A549 (cell line): Measurements from ENCODE around the gene CEP89. TPM values are rescaled to one million over a fixed set of nuclear protein-coding genes. Genes with fewer than 3 reads are reported as not detected.
A peak's percentile ranks its signal among the peaks of the same experiment; 100 is the strongest.

Experiments used
- ATAC-seq, 2 experiments: fragments of 200-7000 bp in 1 of 2; fragments of >200 bp in 1 of 2; cut with Nextera tagmentation in 1 of 2; cut with Tn5 transposase in 1 of 2; 3 replicates each; pipeline versions ENCODE4 v1.8.0 to v1.9.1; 2018 to 2020; ENCODE audit warnings: mild to moderate bottlenecking in 1 of 2, moderate library complexity in 1 of 2
- CTCF ChIA-PET: fragments of 300-600 bp; sonication (Branson Sonifier 250); formaldehyde crosslinking; extraction: SDS; loops from one replicate; lab custom pipeline; 2021; ENCODE audit warnings: antibody characterized with exemption, inconsistent platforms; lab: Yijun Ruan, JAX
- POLR2A ChIA-PET: fragments of 350-600 bp; formaldehyde crosslinking; extraction: SDS; loops from one replicate; lab custom pipeline; 2021; ENCODE audit warnings: antibody characterized with exemption, inconsistent platforms; lab: Yijun Ruan, JAX
- DNase-seq, 2 experiments: peaks; one replicate each; pipeline versions ENCODE4 v3.0.0 to v3.0.0-alpha.2; 2011 to 2016; ENCODE audit warnings: low read depth in 1 of 2, low spot score in 1 of 2
- FAIRE-seq: peaks from 2 replicates; lab custom pipeline; 2011; peaks lifted over from hg19 to GRCh38; lab: Jason Lieb, UNC
- H3K27ac ChIP-seq, 2 experiments: fragments of >200 bp; sonication (Bioruptor Twin); formaldehyde crosslinking; 3 replicates each; pipeline ENCODE4 v1.5.1; 2016 to 2017
- H3K4me1 ChIP-seq: fragments of >200 bp; sonication (Bioruptor Twin); formaldehyde crosslinking; 3 replicates; pipeline ENCODE4 v1.6.1; 2016
- H3K4me2 ChIP-seq: fragments of >200 bp; sonication (Bioruptor Twin); formaldehyde crosslinking; 3 replicates; pipeline ENCODE4 v1.6.1; 2016
- H3K4me3 ChIP-seq: fragments of >200 bp; sonication (Bioruptor Twin); formaldehyde crosslinking; 3 replicates; pipeline ENCODE4 v1.5.1; 2016
- H3K9me3 ChIP-seq: fragments of >200 bp; sonication (Bioruptor Twin); formaldehyde crosslinking; 3 replicates; pipeline ENCODE4 v1.6.1; 2016
- BHLHE40 ChIP-seq: IDR thresholded peaks from 2 replicates; pipeline ENCODE4 v1.6.1; 2012; ENCODE audit warnings: low read depth, low read length, inconsistent platforms
- CBX2 ChIP-seq: fragments of 200-600 bp; sonication (generic); IDR thresholded peaks from 2 replicates; pipeline ENCODE4 v1.6.1; 2016; ENCODE audit warnings: low read depth, mild to moderate bottlenecking, borderline replicate concordance
- CBX8 ChIP-seq: fragments of 200-600 bp; sonication (generic); IDR thresholded peaks from 2 replicates; pipeline ENCODE4 v1.6.1; 2016
- CHD2 ChIP-seq: fragments of 150-350 bp; IDR thresholded peaks from 2 replicates; pipeline ENCODE4 v1.6.1; 2014; ENCODE audit warnings: low read length; ENCODE audit not compliant: partially characterized antibody
- CHD4 ChIP-seq: fragments of 200-600 bp; sonication (generic); IDR thresholded peaks from 2 replicates; pipeline ENCODE4 v1.6.1; 2016; ENCODE audit warnings: antibody characterized with exemption, mild to moderate bottlenecking, borderline replicate concordance
- EHF ChIP-seq: fragments of 250-450 bp; sonication (Bioruptor Pico); IDR thresholded peaks from 2 replicates; pipeline ENCODE4 v1.5.0; 2020; ENCODE audit warnings: mild to moderate bottlenecking
- EHMT2 ChIP-seq: fragments of 200-600 bp; sonication (generic); IDR thresholded peaks from 2 replicates; pipeline ENCODE4 v1.6.1; 2016; ENCODE audit warnings: antibody characterized with exemption, low read depth, mild to moderate bottlenecking, moderate library complexity
- EP300 ChIP-seq, 2 experiments: fragments of >200 bp; sonication (Bioruptor Twin); formaldehyde crosslinking; IDR thresholded peaks; 2 replicates in 1 of 2; 3 replicates in 1 of 2; pipeline ENCODE4 v1.6.1; 2016 to 2017
- ESRRA ChIP-seq: fragments of 150-350 bp; IDR thresholded peaks from 2 replicates; pipeline ENCODE4 v1.6.1; 2014; ENCODE audit warnings: mild to moderate bottlenecking, low read length, borderline replicate concordance
- FOSB ChIP-seq: fragments of 250-450 bp; sonication (Bioruptor Pico); IDR thresholded peaks from 2 replicates; pipeline ENCODE4 v1.5.0; 2020; ENCODE audit warnings: mild to moderate bottlenecking, moderate library complexity
- FOXS1 ChIP-seq: fragments of 250-450 bp; sonication (Bioruptor Pico); IDR thresholded peaks from 2 replicates; pipeline ENCODE4 v1.5.0; 2020; ENCODE audit warnings: mild to moderate bottlenecking, moderate library complexity
- HEYL ChIP-seq: fragments of 250-450 bp; sonication (Bioruptor Pico); IDR thresholded peaks from 2 replicates; pipeline ENCODE4 v1.8.0; 2021; ENCODE audit warnings: mild to moderate bottlenecking, moderate library complexity
- HOXA7 ChIP-seq: fragments of 250-450 bp; sonication (Bioruptor Pico); IDR thresholded peaks from 2 replicates; pipeline ENCODE4 v1.5.0; 2020; ENCODE audit warnings: mild to moderate bottlenecking, moderate library complexity
- HOXB13 ChIP-seq: fragments of 250-450 bp; sonication (Bioruptor Pico); IDR thresholded peaks from 2 replicates; pipeline ENCODE4 v1.5.0; 2020; ENCODE audit warnings: low read depth, mild to moderate bottlenecking, moderate library complexity
- HOXB5 ChIP-seq: fragments of 250-450 bp; sonication (Bioruptor Pico); IDR thresholded peaks from 2 replicates; pipeline ENCODE4 v1.5.0; 2020; ENCODE audit warnings: mild to moderate bottlenecking, moderate library complexity
- JUNB ChIP-seq: fragments of >200 bp; sonication (Bioruptor Twin); formaldehyde crosslinking; IDR thresholded peaks from 2 replicates; pipeline ENCODE4 v1.6.1; 2016
- KDM5A ChIP-seq: fragments of 200-600 bp; sonication (generic); IDR thresholded peaks from 2 replicates; pipeline ENCODE4 v1.6.1; 2016; ENCODE audit warnings: antibody characterized with exemption, mild to moderate bottlenecking
- MAFK ChIP-seq: fragments of 450-650 bp; IDR thresholded peaks from 2 replicates; pipeline ENCODE4 v1.6.1; 2014; ENCODE audit not compliant: partially characterized antibody
- MAZ ChIP-seq: fragments of 150-350 bp; IDR thresholded peaks from 2 replicates; pipeline ENCODE4 v1.6.1; 2014; ENCODE audit warnings: antibody characterized with exemption, low read depth, low read length, borderline replicate concordance
- MYC ChIP-seq: IDR thresholded peaks from 2 replicates; pipeline ENCODE4 v1.6.1; 2012; ENCODE audit warnings: mild to moderate bottlenecking, inconsistent platforms, low read length, improper control_type of control experiment, borderline replicate concordance
- NFE2L2 ChIP-seq: fragments of 150-350 bp; conservative IDR thresholded peaks from 2 replicates; pipeline ENCODE4 v1.6.1; 2014; ENCODE audit warnings: low read length
- NPAS2 ChIP-seq: fragments of 250-450 bp; sonication (Bioruptor Pico); IDR thresholded peaks from 2 replicates; pipeline ENCODE4 v1.8.0; 2022; ENCODE audit warnings: mild to moderate bottlenecking, moderate library complexity, borderline replicate concordance
- NR3C1 ChIP-seq: fragments of >200 bp; sonication (Bioruptor Twin); formaldehyde crosslinking; IDR thresholded peaks from 3 replicates; pipeline ENCODE4 v1.6.1; 2017
- PHF8 ChIP-seq: fragments of 200-600 bp; sonication (generic); IDR thresholded peaks from 2 replicates; pipeline ENCODE4 v1.6.1; 2016; ENCODE audit warnings: low read depth, mild to moderate bottlenecking, antibody characterized with exemption, moderate library complexity, borderline replicate concordance
- RFX5 ChIP-seq: fragments of 450-650 bp; IDR thresholded peaks from 2 replicates; pipeline ENCODE4 v1.7.1; 2014; ENCODE audit warnings: antibody characterized with exemption, mild to moderate bottlenecking, moderate library complexity
- SMC3 ChIP-seq: fragments of >200 bp; sonication (Bioruptor Twin); formaldehyde crosslinking; IDR thresholded peaks from 3 replicates; pipeline ENCODE4 v1.6.1; 2018; ENCODE audit warnings: inconsistent platforms
- ZC3H11A ChIP-seq: fragments of 450-650 bp; IDR thresholded peaks from 2 replicates; pipeline ENCODE4 v1.6.1; 2014; ENCODE audit warnings: antibody characterized with exemption, mild to moderate bottlenecking
- ZSCAN20 ChIP-seq: fragments of 250-450 bp; sonication (Bioruptor Pico); IDR thresholded peaks from 2 replicates; pipeline ENCODE4 v1.8.0; 2022; ENCODE audit warnings: mild to moderate bottlenecking, moderate library complexity
- WGBS: methylation state at CpG from one replicate; pipeline ENCODE4 v1.1.6; 2017; ENCODE audit errors: missing lambda C conversion rate; 5-methylcytosine and 5-hydroxymethylcytosine counted together
- polyA plus RNA-seq, 4 experiments: library from polyadenylated mRNA; depleted of rRNA in 3 of 4; stranded (reverse); fragments of >200 nt; fragmentation: RNase III in 1 of 4; extraction: RNeasy Plus Mini Kit Qiagen cat#74134 plus additional on column Dnase treatment in 1 of 4; gene quantifications; 2 replicates in 3 of 4; 3 replicates in 1 of 4; pipeline ENCODE4 v1.2.3, GENCODE V29; 2011 to 2017
- TF ChIP-seq, protein P1 (sequence below): fragments of 150-350 bp; IDR thresholded peaks from 2 replicates; pipeline ENCODE4 v1.6.1; 2014; ENCODE audit warnings: low read depth, mild to moderate bottlenecking, low read length

CEP89 gene
- polyA plus RNA-seq, 2 of the 4 experiments (the other 2 are of a cell fraction) = 31.5 to 41.3 TPM

- WGBS = 70% methylated on average over 12 of the region's 12 CpGs
- peak in 1 of 2 experiments; percentile 70 for DNase-seq
- POLR2A ChIA-PET = no interaction called here
Observed at GRCh38 chr19:32876919-32877285, 94.9 kb downstream of the CEP89 start.

DNA sequence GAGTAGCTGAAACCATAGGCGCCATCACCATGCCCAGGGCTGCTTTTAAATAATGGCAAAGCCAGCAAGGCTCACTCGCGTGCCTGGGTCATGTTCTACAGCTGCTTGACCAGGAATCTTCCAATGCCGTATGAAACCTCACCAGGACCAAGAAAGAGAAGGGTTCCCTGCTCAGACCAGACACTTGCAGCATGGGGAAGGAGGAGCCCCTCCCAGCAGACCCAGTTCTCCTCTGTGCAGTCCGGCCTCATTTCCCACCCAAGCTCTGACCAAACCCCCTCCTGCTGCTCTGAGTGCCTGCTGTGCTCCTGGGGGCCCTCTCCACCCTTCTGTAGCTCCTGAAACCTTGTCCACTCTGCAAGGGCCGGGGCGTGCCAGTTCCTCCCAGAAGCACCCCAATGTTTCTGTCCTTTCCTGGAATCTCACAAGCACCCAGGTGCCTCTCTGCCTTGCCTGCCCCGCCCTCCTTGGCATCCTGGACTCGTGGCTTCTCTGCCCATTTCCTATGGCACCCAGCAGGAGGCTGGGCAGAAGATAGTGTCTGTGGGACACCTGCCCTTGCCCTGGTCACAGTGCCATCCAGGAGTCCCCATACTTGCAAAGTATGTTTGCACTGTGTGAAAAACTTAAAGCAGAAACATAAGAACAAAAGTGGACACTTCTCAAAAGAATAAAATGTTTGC lies 95.4 kb downstream of the CEP89 start:
- Histone ChIP-seq H3K4me3 (no peak overlapping the region), H3K27ac (no peak overlapping the region), H3K9me3 (no peaks in the 10 kb centered on the region), H3K4me1 (peaks cover 11% of the 10 kb centered on the region; the same call in 1 of the 3 replicates), H3K4me2 (no peak overlapping the region)
- CTCF ChIA-PET = interaction anchor here (1.3 kb wide), 1 partner anchor 28 kb away, joined by 5 read pairs; no protein-coding TSS in a partner anchor
- 81% methylated on average over 9 of the region's 9 CpGs for WGBS
- FAIRE-seq = no peak
- POLR2A ChIA-PET = no interaction called here
- peak in 1 of 2 experiments; percentile 26; a peak in 3 of 6 replicates for ATAC-seq
- DNase-seq = no peak
- TF ChIP-seq FOXS1 (CRISPR knock-in tag) (no peak), EHF (no peak), KDM5A (no peak), MYC (no peak), CBX2 (no peak), ESRRA (no peak), JUNB (no peak), NR3C1 (no peak), NFE2L2 (no peak), BHLHE40 (no peak), NPAS2 (no peak), HEYL (CRISPR knock-in tag) (no peak), CBX8 (no peak)

More at GRCh38 chr19:32876919-32877285, 94.9 kb downstream of the CEP89 start:
- H3K9me3 ChIP-seq = no peaks in the 10 kb centered on the region
- ATAC-seq (peak; percentile 39 to 72; a peak in 3 of 6 replicates), FAIRE-seq (peak; percentile 82)
- no peak overlapping the region for H3K4me2 ChIP-seq
- no peak overlapping the region for H3K27ac ChIP-seq
- no peak overlapping the region for H3K4me3 ChIP-seq
- CTCF ChIA-PET = interaction anchor here (0.6 kb wide), 2 partner anchors 28 to 38 kb away, joined by 4 read pairs; no protein-coding TSS in a partner anchor
- H3K4me1 ChIP-seq = peaks cover 11% of the 10 kb centered on the region; the same call in 1 of the 3 replicates
- no peak for TF ChIP-seq ZSCAN20 (CRISPR knock-in tag)

DNA sequence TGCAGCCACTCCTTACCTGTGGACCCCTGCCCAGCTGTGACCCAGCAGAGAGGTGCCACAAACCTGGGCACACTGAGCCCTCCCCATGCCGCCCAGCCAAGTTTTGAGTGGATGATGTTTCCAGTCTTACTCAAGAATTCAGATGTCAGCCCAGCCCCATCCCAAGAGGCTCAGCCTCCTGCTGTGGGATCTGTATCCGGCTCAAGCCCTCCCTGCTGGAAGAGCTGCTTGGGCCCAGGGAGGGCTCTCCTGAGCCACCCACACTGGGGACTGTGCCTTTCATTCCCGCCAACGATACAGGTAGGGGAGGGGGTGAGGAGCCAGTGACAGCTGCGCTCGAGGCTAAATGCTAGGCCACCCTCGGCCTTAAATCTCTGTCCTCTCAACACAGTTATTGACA lies 96.3 kb downstream of the CEP89 start:
- Histone ChIP-seq H3K4me1 (peaks cover 11% of the 10 kb centered on the region; the same call in 1 of the 3 replicates), H3K4me2 (no peak overlapping the region), H3K9me3 (no peaks in the 10 kb centered on the region), H3K4me3 (no peak overlapping the region), H3K27ac (no peak overlapping the region)
- DNase-seq (no peak), ATAC-seq (no peak), FAIRE-seq (no peak)
- ChIA-PET POLR2A (no interaction called here), CTCF (interaction anchor here (0.6 to 1.3 kb wide), 3 partner anchors 9 to 318 kb away, joined by 3 to 5 read pairs (median 5); no protein-coding TSS in a partner anchor)
- TF ChIP-seq EP300 (IDR thresholded peaks at IDR 0.05) (no peak), MAFK (no peak), MAZ (no peak), CHD4 (no peak), CHD2 (no peak), JUNB (no peak), HOXB13 (CRISPR knock-in tag) (no peak), HOXB5 (no peak), HEYL (CRISPR knock-in tag) (no peak), CBX2 (no peak), PHF8 (no peak), RFX5 (no peak), FOSB (CRISPR knock-in tag) (no peak), ZC3H11A (no peak), EHMT2 (no peak), HOXA7 (CRISPR knock-in tag) (no peak), SMC3 (no peak), NFE2L2 (no peak), NR3C1 (no peak)
- TF ChIP-seq, protein P1, sequence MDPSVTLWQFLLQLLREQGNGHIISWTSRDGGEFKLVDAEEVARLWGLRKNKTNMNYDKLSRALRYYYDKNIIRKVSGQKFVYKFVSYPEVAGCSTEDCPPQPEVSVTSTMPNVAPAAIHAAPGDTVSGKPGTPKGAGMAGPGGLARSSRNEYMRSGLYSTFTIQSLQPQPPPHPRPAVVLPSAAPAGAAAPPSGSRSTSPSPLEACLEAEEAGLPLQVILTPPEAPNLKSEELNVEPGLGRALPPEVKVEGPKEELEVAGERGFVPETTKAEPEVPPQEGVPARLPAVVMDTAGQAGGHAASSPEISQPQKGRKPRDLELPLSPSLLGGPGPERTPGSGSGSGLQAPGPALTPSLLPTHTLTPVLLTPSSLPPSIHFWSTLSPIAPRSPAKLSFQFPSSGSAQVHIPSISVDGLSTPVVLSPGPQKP = no peak
- WGBS = 81% methylated on average over 7 of the region's 7 CpGs
